ENCODE measurements around the gene SNX32. TPM values are rescaled to one million over a fixed set of nuclear protein-coding genes. Genes with fewer than 3 reads are reported as not detected.
A peak's percentile ranks its signal among the peaks of the same experiment; 100 is the strongest.

The SNX32 gene
- total and polyA plus RNA-seq, 2 of the 13 experiments (the other 11 are each of a cell fraction or from before 2014, with no cell fraction given): 0.09 to 0.34 TPM

- TF ChIP-seq YEATS4 (CRISPR knock-in tag; IDR thresholded peaks at IDR 0.05; ENCODE audit: borderline replicate concordance) (peak; percentile 45; the same call in 1 of the 2 replicates), ZNF747 (CRISPR knock-in tag; IDR thresholded peaks at IDR 0.05; ENCODE audit: borderline replicate concordance) (no peak), PPARG (CRISPR knock-in tag; conservative IDR thresholded peaks at IDR 0.05) (peak; percentile 62; the same call in 1 of the 2 replicates), ZSCAN25 (CRISPR knock-in tag; IDR thresholded peaks at IDR 0.05) (no peak), SALL1 (CRISPR knock-in tag; IDR thresholded peaks at IDR 0.05) (peak; percentile 58), U2AF2 (IDR thresholded peaks at IDR 0.05; ENCODE audit: low read depth, low read length) (no peak), ZNF30 (CRISPR knock-in tag; IDR thresholded peaks at IDR 0.05) (no peak), ELF1 (CRISPR knock-in tag; IDR thresholded peaks at IDR 0.05) (no peak), XRCC5 (optimal IDR thresholded peaks at IDR 0.05; ENCODE audit: low read length) (peak; percentile 53), TOPORS (CRISPR knock-in tag; IDR thresholded peaks at IDR 0.05) (no peak), ZNF501 (CRISPR knock-in tag; IDR thresholded peaks at IDR 0.05) (0 out of 2 replicates have a peak, but pooled peaks have one; percentile 30), ZBTB7B (CRISPR knock-in tag; IDR thresholded peaks at IDR 0.05) (peak; percentile 51; the same call in 1 of the 2 replicates), ZBTB43 (CRISPR knock-in tag; conservative IDR thresholded peaks at IDR 0.05) (no peak), SRF (IDR thresholded peaks at IDR 0.05; ENCODE audit: low read depth, low read length) (no peak), GABPA (IDR thresholded peaks at IDR 0.05; ENCODE audit: low read depth, low read length) (no peak), GABPA (CRISPR knock-in tag; IDR thresholded peaks at IDR 0.05; ENCODE audit: low read depth) (0 out of 2 replicates have a peak, but pooled peaks have one; percentile 32), BCL6 (CRISPR knock-in tag; IDR thresholded peaks at IDR 0.05) (peak; percentile 92), TFAP4 (IDR thresholded peaks at IDR 0.05; ENCODE audit: borderline replicate concordance, low read depth) (peak; percentile 32; the same call in 1 of the 2 replicates), RARA (CRISPR knock-in tag; IDR thresholded peaks at IDR 0.05) (peak; percentile 98), ZNF740 (CRISPR knock-in tag; IDR thresholded peaks at IDR 0.05) (no peak)
- TF ChIP-seq, protein P1, sequence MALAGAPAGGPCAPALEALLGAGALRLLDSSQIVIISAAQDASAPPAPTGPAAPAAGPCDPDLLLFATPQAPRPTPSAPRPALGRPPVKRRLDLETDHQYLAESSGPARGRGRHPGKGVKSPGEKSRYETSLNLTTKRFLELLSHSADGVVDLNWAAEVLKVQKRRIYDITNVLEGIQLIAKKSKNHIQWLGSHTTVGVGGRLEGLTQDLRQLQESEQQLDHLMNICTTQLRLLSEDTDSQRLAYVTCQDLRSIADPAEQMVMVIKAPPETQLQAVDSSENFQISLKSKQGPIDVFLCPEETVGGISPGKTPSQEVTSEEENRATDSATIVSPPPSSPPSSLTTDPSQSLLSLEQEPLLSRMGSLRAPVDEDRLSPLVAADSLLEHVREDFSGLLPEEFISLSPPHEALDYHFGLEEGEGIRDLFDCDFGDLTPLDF (CRISPR knock-in tag; IDR thresholded peaks at IDR 0.05): no peak
- TF ChIP-seq, protein P2, sequence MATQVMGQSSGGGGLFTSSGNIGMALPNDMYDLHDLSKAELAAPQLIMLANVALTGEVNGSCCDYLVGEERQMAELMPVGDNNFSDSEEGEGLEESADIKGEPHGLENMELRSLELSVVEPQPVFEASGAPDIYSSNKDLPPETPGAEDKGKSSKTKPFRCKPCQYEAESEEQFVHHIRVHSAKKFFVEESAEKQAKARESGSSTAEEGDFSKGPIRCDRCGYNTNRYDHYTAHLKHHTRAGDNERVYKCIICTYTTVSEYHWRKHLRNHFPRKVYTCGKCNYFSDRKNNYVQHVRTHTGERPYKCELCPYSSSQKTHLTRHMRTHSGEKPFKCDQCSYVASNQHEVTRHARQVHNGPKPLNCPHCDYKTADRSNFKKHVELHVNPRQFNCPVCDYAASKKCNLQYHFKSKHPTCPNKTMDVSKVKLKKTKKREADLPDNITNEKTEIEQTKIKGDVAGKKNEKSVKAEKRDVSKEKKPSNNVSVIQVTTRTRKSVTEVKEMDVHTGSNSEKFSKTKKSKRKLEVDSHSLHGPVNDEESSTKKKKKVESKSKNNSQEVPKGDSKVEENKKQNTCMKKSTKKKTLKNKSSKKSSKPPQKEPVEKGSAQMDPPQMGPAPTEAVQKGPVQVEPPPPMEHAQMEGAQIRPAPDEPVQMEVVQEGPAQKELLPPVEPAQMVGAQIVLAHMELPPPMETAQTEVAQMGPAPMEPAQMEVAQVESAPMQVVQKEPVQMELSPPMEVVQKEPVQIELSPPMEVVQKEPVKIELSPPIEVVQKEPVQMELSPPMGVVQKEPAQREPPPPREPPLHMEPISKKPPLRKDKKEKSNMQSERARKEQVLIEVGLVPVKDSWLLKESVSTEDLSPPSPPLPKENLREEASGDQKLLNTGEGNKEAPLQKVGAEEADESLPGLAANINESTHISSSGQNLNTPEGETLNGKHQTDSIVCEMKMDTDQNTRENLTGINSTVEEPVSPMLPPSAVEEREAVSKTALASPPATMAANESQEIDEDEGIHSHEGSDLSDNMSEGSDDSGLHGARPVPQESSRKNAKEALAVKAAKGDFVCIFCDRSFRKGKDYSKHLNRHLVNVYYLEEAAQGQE (IDR thresholded peaks at IDR 0.05; ENCODE audit: borderline replicate concordance in 1 of 2, low read depth in 1 of 2, low read length in 2 of 2): peak in 1 of 2 experiments; percentile 42; a peak in 1 of 4 replicates
- TF ChIP-seq, protein P3, sequence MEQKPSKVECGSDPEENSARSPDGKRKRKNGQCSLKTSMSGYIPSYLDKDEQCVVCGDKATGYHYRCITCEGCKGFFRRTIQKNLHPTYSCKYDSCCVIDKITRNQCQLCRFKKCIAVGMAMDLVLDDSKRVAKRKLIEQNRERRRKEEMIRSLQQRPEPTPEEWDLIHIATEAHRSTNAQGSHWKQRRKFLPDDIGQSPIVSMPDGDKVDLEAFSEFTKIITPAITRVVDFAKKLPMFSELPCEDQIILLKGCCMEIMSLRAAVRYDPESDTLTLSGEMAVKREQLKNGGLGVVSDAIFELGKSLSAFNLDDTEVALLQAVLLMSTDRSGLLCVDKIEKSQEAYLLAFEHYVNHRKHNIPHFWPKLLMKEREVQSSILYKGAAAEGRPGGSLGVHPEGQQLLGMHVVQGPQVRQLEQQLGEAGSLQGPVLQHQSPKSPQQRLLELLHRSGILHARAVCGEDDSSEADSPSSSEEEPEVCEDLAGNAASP (CRISPR knock-in tag; IDR thresholded peaks at IDR 0.05; ENCODE audit: borderline replicate concordance): peak; percentile 60; the same call in 1 of the 2 replicates
These were observed 20.4 kb downstream of the SNX32 start (continued) for GRCh38 chr11:65854161-65854592.
